Endothelial cell of umbilical vein (primary cell): ENCODE results near the gene LGR4. TPM values are rescaled to one million over a fixed set of nuclear protein-coding genes. Genes with fewer than 3 reads are reported as not detected.
A peak's percentile ranks its signal among the peaks of the same experiment; 100 is the strongest.

Experiments
- BruUV-seq: library from RNA; stranded (reverse); fragments of 400-500 nt; replicated peaks from 2 replicates; lab custom pipeline; 2021; lab: Mats Ljungman, UMichigan
- CTCF ChIA-PET: fragments of 300-600, 350-600 bp; sonication (Branson Sonifier 250); formaldehyde crosslinking; loops from one replicate; lab custom pipeline; 2021; ENCODE audit warnings: antibody characterized with exemption, inconsistent platforms; lab: Charles Lee
- POLR2A ChIA-PET: fragments of 300-600, 350-600 bp; sonication (Branson Sonifier 250); formaldehyde crosslinking; loops from one replicate; lab custom pipeline; 2021; ENCODE audit warnings: antibody characterized with exemption, inconsistent platforms; lab: Charles Lee
- DNase-seq: peaks from one replicate; pipeline ENCODE4 v3.0.0-alpha.2; 2011; ENCODE audit warnings: low read depth, low spot score
- FAIRE-seq: peaks from 2 replicates; lab custom pipeline; 2011; peaks lifted over from hg19 to GRCh38; lab: Jason Lieb, UNC
- H2AFZ ChIP-seq: 2 replicates; pipeline ENCODE4 v1.6.0; 2012; ENCODE audit warnings: low read depth, low read length, control low read depth, inconsistent platforms
- H3K27ac ChIP-seq: 2 replicates; pipeline ENCODE4 v1.5.1; 2011; ENCODE audit warnings: low read depth, mild to moderate bottlenecking, control low read depth, low read length, moderate library complexity; ENCODE audit not compliant: insufficient read depth
- H3K27me3 ChIP-seq, 2 experiments: 2 replicates each; pipeline versions ENCODE4 v1.6.0 to v1.6.1; 2011; ENCODE audit warnings: low read length in 2 of 2, mixed read lengths in 1 of 2; ENCODE audit not compliant: control insufficient read depth in 2 of 2, insufficient read depth in 2 of 2
- H3K36me3 ChIP-seq, 2 experiments: 2 replicates in 1 of 2; 3 replicates in 1 of 2; pipeline ENCODE4 v1.5.1; 2011; ENCODE audit warnings: low read length in 2 of 2, mild to moderate bottlenecking in 1 of 2, moderate library complexity in 1 of 2; ENCODE audit not compliant: control insufficient read depth in 2 of 2, insufficient read depth in 2 of 2; ENCODE audit errors: extremely low read depth in 1 of 2
- H3K4me1 ChIP-seq: 3 replicates; pipeline ENCODE4 v1.5.1; 2011; ENCODE audit warnings: mild to moderate bottlenecking, low read length; ENCODE audit not compliant: control insufficient read depth, insufficient read depth; ENCODE audit errors: extremely low read depth
- H3K4me2 ChIP-seq: 2 replicates; pipeline ENCODE4 v1.6.1; 2011; ENCODE audit warnings: low read length, control low read depth, mixed read lengths; ENCODE audit not compliant: insufficient read depth
- H3K4me3 ChIP-seq, 3 experiments: fragments of 200-600 bp in 1 of 3; sonication (generic), shearing (Covaris generic) in 1 of 3; replicated peaks in 1 of 3; 2 replicates each; pipeline ENCODE4 v1.5.1; 2011 to 2016; ENCODE audit warnings: control low read depth in 3 of 3, low read length in 3 of 3, mild to moderate bottlenecking in 2 of 3, inconsistent platforms in 1 of 3, low read depth in 1 of 3, moderate library complexity in 1 of 3; ENCODE audit not compliant: insufficient read depth in 1 of 3
- H3K79me2 ChIP-seq: 2 replicates; pipeline ENCODE4 v1.6.0; 2012; ENCODE audit warnings: low read length, inconsistent platforms; ENCODE audit not compliant: control insufficient read depth, insufficient read depth
- H3K9ac ChIP-seq: replicated peaks from 2 replicates; pipeline ENCODE3; 2011; ENCODE audit warnings: low read length, control low read depth; ENCODE audit not compliant: insufficient read depth; ENCODE audit errors: extremely low read depth
- H3K9me1 ChIP-seq: replicated peaks from 3 replicates; pipeline ENCODE4 v1.6.0; 2011; ENCODE audit warnings: mild to moderate bottlenecking, low read length; ENCODE audit not compliant: control insufficient read depth, insufficient read depth; ENCODE audit errors: extremely low read depth
- H3K9me3 ChIP-seq: replicated peaks from 2 replicates; pipeline ENCODE4 v1.5.1; 2012; ENCODE audit warnings: low read length, inconsistent platforms; ENCODE audit not compliant: control insufficient read depth, insufficient read depth
- H4K20me1 ChIP-seq: replicated peaks from 2 replicates; pipeline ENCODE3; 2011; ENCODE audit warnings: mild to moderate bottlenecking, low read length; ENCODE audit not compliant: control insufficient read depth, insufficient read depth; ENCODE audit errors: extremely low read depth
- EZH2 ChIP-seq: IDR thresholded peaks from 2 replicates; pipeline ENCODE4 v1.6.1; 2012; ENCODE audit warnings: borderline replicate concordance, low read depth, mild to moderate bottlenecking, moderate library complexity, low read length, inconsistent platforms; ENCODE audit not compliant: severe bottlenecking
- FOS ChIP-seq: IDR thresholded peaks from 2 replicates; pipeline ENCODE4 v1.6.1; 2011; ENCODE audit warnings: mild to moderate bottlenecking, low read length, moderate library complexity, borderline replicate concordance; ENCODE audit not compliant: insufficient read depth
- GATA2 ChIP-seq: IDR thresholded peaks from 2 replicates; pipeline ENCODE4 v1.7.0; 2011; ENCODE audit warnings: low read depth, mild to moderate bottlenecking, moderate library complexity, mixed read lengths, low read length; ENCODE audit not compliant: insufficient read length, insufficient read depth
- JUN ChIP-seq: IDR thresholded peaks from 2 replicates; pipeline ENCODE4 v1.6.1; 2011; ENCODE audit warnings: borderline replicate concordance, low read depth; ENCODE audit not compliant: insufficient read length, insufficient read depth
- MYC ChIP-seq: IDR thresholded peaks from one replicate; pipeline ENCODE4 v1.6.1; 2011; ENCODE audit warnings: mild to moderate bottlenecking, low read depth, low read length
- POLR2A ChIP-seq: IDR thresholded peaks from 2 replicates; pipeline ENCODE4 v1.6.1; 2012; ENCODE audit warnings: low read depth, mild to moderate bottlenecking, control low read depth, low read length
- POLR2AphosphoS5 ChIP-seq: IDR thresholded peaks from 2 replicates; pipeline ENCODE4 v1.6.1; 2012; ENCODE audit warnings: low read depth, mild to moderate bottlenecking, control low read depth, low read length, moderate library complexity; ENCODE audit not compliant: insufficient read depth
- dilution Hi-C: fragments of 300-500 bp; cut with MboI; formaldehyde crosslinking; loops from one replicate; pipeline ENCODE4 v1.15.0; 2019; ENCODE audit warnings: low sequenced_read_pairs; ENCODE audit not compliant: extremely low pct_ligation_motif_present
- intact Hi-C: fragments of 100-400 bp; cut with micrococcal nuclease; formaldehyde crosslinking; loops from one replicate; pipeline ENCODE4 v1.10.0; 2022
- polyA plus RNA-seq, 4 experiments: library from polyadenylated mRNA; depleted of rRNA in 3 of 4; stranded (reverse) in 3 of 4; unstranded in 1 of 4; fragments of >200 nt; gene quantifications; 2 replicates each; pipeline versions ENCODE4 v1.2.1 to v1.2.3, GENCODE V29; 2011 to 2012; ENCODE audit warnings: missing spikeins in 1 of 4
- total RNA-seq: library from RNA; stranded (reverse); gene quantifications from 2 replicates; pipeline ENCODE4 v1.2.3, GENCODE V29; 2021
- TF ChIP-seq, protein P1 (sequence below): IDR thresholded peaks from 2 replicates; pipeline ENCODE4 v1.6.1; 2011; ENCODE audit not compliant: insufficient read depth, insufficient read length
- TF ChIP-seq, protein P2 (sequence below), 2 donors: IDR thresholded peaks; 1 replicate in 1 of 2; 2 replicates in 1 of 2; pipeline ENCODE4 v1.5.1; 2011; ENCODE audit warnings: low read length in 2 of 2, mild to moderate bottlenecking in 2 of 2, moderate library complexity in 2 of 2, control low read depth in 1 of 2, inconsistent platforms in 1 of 2, low read depth in 1 of 2; ENCODE audit not compliant: insufficient read depth in 1 of 2; ENCODE audit errors: extremely low read depth in 1 of 2

LGR4 gene
- total and polyA plus RNA-seq, 2 donors (not counting 3 experiments of a cell fraction or from before 2014, with no cell fraction given) = 1.3 to 3.1 TPM

- H3K36me3 ChIP-seq = no peaks in the 10 kb centered on the region
- no peak for FAIRE-seq
- POLR2A ChIA-PET = no interaction called here
- peaks cover 28% of the 10 kb centered on the region for H3K79me2 ChIP-seq
- no peaks in the 10 kb centered on the region for H3K9me1 ChIP-seq
- BruUV-seq = no TSS peak
- no peaks in the 10 kb centered on the region for H4K20me1 ChIP-seq
- no peak for TF ChIP-seq POLR2A
- TF ChIP-seq MYC = no peak
- TF ChIP-seq FOS = no peak
- dilution Hi-C loops = no loop called here
- peak overlapping the region; percentile 68 for H3K4me2 ChIP-seq
- peaks cover 11% of the 10 kb centered on the region for H3K4me1 ChIP-seq
- no peak overlapping the region for H2AFZ ChIP-seq
- intact Hi-C loops = no loop called here
- CTCF ChIA-PET = interaction anchor here (0.6 to 1.4 kb wide), 2 partner anchors 324 to 610 kb away, joined by 3 read pairs; no protein-coding TSS in a partner anchor
- no peaks in the 10 kb centered on the region for H3K9me3 ChIP-seq
- H3K9ac ChIP-seq = peak overlapping the region; percentile 91
- H3K27me3 ChIP-seq = no peaks in the 10 kb centered on the region
- peak overlapping the region in 1 of 3 experiments; percentile 79 for H3K4me3 ChIP-seq
- H3K27ac ChIP-seq = no peak overlapping the region
- DNase-seq = no peak
Measured at GRCh38 chr11:27507557-27508322, 35.1 kb upstream of the LGR4 start.

GRCh38 chr11:27506200-27507182 is 33.9 kb upstream of the LGR4 start, which contains the start of gene LIN7C:
LIN7C (minus strand) TSS chr11:27506769; CDS start chr11:27506752, 17 bp downstream.
- FAIRE-seq = peak; percentile 89
- intact Hi-C loops = loop anchor here (1.0 kb wide), 1 partner anchor 9 kb away; no protein-coding TSS in a partner anchor

More at GRCh38 chr11:27506200-27507182, 33.9 kb upstream of the LGR4 start, which contains the start of gene LIN7C:
- dilution Hi-C loops = no loop called here
- Histone ChIP-seq H3K36me3 (no peaks in the 10 kb centered on the region), H3K4me3 (peak within 1 kb of the TSS; percentile 44 to 92 (median 79)), H3K27ac (peak within 1 kb of the TSS; percentile 77), H3K27me3 (no peaks in the 10 kb centered on the region), H3K9me3 (no peaks in the 10 kb centered on the region), H3K79me2 (peaks cover 37% of the 10 kb centered on the region), H3K9me1 (no peaks in the 10 kb centered on the region), H3K9ac (peak within 1 kb of the TSS; percentile 91), H2AFZ (peak within 1 kb of the TSS; percentile 90), H4K20me1 (no peaks in the 10 kb centered on the region), H3K4me1 (peaks cover 11% of the 10 kb centered on the region), H3K4me2 (peak within 1 kb of the TSS; percentile 68)
- TF ChIP-seq, protein P1, sequence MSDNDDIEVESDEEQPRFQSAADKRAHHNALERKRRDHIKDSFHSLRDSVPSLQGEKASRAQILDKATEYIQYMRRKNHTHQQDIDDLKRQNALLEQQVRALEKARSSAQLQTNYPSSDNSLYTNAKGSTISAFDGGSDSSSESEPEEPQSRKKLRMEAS = no peak
- TF ChIP-seq GATA2 (no peak), JUN (no peak), MYC (no peak), EZH2 (no peak), POLR2A (peak; percentile 92), FOS (no peak), POLR2AphosphoS5 (peak; percentile 96)
- TF ChIP-seq, protein P2, sequence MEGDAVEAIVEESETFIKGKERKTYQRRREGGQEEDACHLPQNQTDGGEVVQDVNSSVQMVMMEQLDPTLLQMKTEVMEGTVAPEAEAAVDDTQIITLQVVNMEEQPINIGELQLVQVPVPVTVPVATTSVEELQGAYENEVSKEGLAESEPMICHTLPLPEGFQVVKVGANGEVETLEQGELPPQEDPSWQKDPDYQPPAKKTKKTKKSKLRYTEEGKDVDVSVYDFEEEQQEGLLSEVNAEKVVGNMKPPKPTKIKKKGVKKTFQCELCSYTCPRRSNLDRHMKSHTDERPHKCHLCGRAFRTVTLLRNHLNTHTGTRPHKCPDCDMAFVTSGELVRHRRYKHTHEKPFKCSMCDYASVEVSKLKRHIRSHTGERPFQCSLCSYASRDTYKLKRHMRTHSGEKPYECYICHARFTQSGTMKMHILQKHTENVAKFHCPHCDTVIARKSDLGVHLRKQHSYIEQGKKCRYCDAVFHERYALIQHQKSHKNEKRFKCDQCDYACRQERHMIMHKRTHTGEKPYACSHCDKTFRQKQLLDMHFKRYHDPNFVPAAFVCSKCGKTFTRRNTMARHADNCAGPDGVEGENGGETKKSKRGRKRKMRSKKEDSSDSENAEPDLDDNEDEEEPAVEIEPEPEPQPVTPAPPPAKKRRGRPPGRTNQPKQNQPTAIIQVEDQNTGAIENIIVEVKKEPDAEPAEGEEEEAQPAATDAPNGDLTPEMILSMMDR (IDR thresholded peaks at IDR 0.05; ENCODE audit: extremely low read depth in 1 of 2, insufficient read depth in 1 of 2, low read depth in 1 of 2, low read length in 2 of 2) = no peak
- TSS peak; percentile 50 for BruUV-seq
- POLR2A ChIA-PET = no interaction called here
- CTCF ChIA-PET = interaction anchor here (0.7 to 1.4 kb wide), 2 partner anchors 10 to 322 kb away, joined by 3 read pairs; no protein-coding TSS in a partner anchor
- DNase-seq = peak; percentile 96
